Fibroblast of pulmonary artery (primary cell): ENCODE data around the gene MAGEB3.
A peak's percentile ranks its signal among the peaks of the same experiment; 100 is the strongest.

ENCODE experiments used
- DNase-seq: peaks from one replicate; pipeline ENCODE4 v3.0.0-alpha.2; 2010; ENCODE audit warnings: low read depth
- H3K4me3 ChIP-seq: replicated peaks from 2 replicates; pipeline ENCODE4 v1.5.1; 2011; ENCODE audit warnings: low read depth, mild to moderate bottlenecking, control low read depth, low read length, moderate library complexity
- TF ChIP-seq, protein P1 (sequence below): IDR thresholded peaks from 2 replicates; pipeline ENCODE4 v1.5.1; 2011; ENCODE audit warnings: mild to moderate bottlenecking, control low read depth, low read length, inconsistent platforms; ENCODE audit errors: missing control alignments

The MAGEB3 gene

DNA sequence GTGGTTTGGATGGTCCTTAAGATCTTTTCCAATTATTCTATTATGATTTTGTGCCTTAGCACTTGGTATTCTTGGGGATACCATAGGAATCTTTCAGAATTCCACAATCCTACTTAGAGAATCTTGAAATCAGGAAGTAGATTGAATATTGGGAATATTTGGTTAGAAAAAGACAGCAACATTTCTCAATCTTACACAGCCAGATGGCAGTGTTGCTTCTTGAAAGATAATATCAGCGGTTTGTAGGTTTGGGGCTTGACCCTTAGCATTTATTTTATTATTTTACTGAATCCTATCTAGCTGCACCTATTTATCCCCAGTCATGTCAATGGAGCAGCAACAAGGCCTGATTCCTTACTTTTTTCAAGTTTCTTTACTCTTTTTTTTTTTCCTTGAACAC lies 45.0 kb downstream of the MAGEB3 start:
- no peak overlapping the region for H3K4me3 ChIP-seq
- TF ChIP-seq, protein P1, sequence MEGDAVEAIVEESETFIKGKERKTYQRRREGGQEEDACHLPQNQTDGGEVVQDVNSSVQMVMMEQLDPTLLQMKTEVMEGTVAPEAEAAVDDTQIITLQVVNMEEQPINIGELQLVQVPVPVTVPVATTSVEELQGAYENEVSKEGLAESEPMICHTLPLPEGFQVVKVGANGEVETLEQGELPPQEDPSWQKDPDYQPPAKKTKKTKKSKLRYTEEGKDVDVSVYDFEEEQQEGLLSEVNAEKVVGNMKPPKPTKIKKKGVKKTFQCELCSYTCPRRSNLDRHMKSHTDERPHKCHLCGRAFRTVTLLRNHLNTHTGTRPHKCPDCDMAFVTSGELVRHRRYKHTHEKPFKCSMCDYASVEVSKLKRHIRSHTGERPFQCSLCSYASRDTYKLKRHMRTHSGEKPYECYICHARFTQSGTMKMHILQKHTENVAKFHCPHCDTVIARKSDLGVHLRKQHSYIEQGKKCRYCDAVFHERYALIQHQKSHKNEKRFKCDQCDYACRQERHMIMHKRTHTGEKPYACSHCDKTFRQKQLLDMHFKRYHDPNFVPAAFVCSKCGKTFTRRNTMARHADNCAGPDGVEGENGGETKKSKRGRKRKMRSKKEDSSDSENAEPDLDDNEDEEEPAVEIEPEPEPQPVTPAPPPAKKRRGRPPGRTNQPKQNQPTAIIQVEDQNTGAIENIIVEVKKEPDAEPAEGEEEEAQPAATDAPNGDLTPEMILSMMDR: peak; percentile 31
- peak; percentile 29 for DNase-seq

DNA sequence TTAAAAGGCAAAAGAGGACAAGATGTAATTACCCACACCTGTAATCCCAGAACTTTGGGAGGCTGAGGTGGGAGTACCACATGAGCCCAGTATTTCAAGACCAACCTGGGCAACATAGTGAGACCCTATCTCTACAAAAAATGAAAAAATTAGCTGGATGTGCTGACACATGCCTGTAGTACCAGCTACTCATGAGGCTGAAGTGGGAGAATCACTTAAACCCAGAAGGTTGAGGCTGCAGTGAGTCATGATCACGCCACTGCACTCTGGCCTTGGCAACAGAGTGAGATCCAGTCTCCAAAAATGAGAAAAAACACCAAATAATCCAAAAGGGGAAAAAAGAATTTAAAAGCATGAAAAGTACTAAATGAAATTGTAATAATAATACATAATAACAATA lies 47.9 kb downstream of the MAGEB3 start:
- DNase-seq: peak; percentile 34
- TF ChIP-seq, protein P1: no peak

DNA sequence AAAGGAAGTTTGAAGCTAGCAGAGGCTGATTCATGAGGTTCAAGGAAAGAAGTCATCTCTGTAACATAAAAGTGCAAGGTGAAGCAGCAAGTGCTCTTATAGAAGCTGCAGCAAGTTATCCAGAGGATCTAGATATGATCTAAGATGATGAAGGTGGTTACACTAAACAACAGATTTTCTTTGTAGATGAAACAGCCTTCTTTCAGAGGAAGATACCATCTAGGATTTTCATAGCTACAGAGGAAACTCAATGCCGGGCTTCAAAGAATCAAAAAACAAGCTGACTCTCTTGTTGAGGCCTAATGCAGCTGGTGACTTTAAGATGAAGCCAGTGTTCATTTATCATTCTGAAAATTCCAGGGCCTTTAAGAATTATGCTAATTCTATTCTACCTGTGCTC lies 50.0 kb downstream of the MAGEB3 start:
- no peak overlapping the region for H3K4me3 ChIP-seq
- TF ChIP-seq, protein P1: no peak
- DNase-seq: no peak

More for the DNA sequence above, 47.9 kb downstream of the MAGEB3 start:
- H3K4me3 ChIP-seq: no peak overlapping the region

DNA sequence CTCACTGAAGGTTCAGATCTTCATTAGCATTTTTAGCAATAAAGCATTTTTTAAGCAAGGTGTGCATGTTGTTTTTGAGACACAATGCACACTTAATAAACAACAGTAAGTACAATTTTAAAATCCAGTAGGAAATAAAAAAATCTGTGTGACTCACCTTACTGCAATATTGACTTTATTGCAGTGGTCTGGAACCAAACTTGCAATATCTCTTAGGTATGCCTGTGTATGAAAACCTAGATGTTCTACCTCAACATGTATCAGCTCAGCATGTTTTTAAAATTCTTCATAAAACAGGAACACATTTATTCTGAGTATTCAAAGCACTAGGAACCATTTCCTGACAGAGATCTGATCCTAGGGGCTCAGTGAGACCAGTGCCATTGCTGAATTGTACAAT lies 52.1 kb downstream of the MAGEB3 start:
- no peak for DNase-seq
- no peak overlapping the region for H3K4me3 ChIP-seq
- TF ChIP-seq, protein P1: no peak

DNA sequence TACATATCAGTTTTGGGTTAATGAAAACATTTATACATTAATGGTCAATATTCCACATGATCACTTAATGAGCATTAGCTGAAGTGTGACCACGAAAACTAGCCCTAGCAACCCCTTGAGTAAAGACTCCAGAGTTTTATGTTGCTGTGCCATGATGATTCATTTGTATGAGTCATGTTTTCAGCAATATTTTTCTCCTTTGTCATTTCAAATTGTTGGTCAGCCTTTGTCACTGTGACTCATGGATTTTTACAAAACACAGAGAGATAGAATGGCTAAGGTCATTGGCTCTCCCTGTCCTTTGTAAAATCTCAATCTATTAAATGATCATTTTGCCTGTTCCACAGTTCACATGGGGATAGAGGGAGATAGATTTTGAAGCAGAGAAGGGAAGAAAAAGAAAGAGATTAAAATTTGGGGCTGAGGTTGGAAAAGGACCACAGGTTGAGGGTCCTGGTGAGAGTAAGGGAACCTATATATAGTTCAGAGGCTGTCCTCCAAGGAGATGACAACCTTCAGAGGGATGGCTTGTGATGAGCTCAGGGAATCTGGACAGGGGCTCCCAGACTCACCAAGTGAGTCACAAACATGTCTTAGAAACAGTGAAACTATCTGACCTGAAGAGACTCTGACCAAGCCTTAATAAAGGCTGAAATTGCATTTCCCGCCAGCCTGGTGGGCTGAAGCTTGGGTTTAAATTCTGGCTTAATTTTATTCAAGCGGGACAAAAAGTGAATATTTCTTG lies 53.2 kb downstream of the MAGEB3 start:
- TF ChIP-seq, protein P1: no peak
- DNase-seq: peak; percentile 89
- no peak overlapping the region for H3K4me3 ChIP-seq
